ENCODE measurements around the gene BEAN1. TPM values are rescaled to one million over a fixed set of nuclear protein-coding genes. Genes with fewer than 3 reads are reported as not detected.

BEAN1 gene
- total RNA-seq, 1 experiment from 2014 or later, result 1.9 TPM

- Histone ChIP-seq H3K27me3 (ENCODE audit: low read length) (no peaks in the 10 kb centered on the region), H3K79me2 (ENCODE audit: low read length) (no peaks in the 10 kb centered on the region), H3K36me3 (ENCODE audit: low read depth, low read length) (no peaks in the 10 kb centered on the region), H3K9me3 (ENCODE audit: low read length) (no peaks in the 10 kb centered on the region), H2AFZ (ENCODE audit: low read length) (no peak overlapping the region), H3K27ac (ENCODE audit: low read length) (no peak overlapping the region), H3K4me1 (ENCODE audit: insufficient read depth, low read length) (no peaks in the 10 kb centered on the region), H3K9ac (ENCODE audit: low read length) (no peak overlapping the region), H3K9me2 (replicated peaks; ENCODE audit: low read length) (no peaks in the 10 kb centered on the region), H3F3A (ENCODE audit: low read length, unreplicated experiment) (no peaks in the 10 kb centered on the region), H3K4me2 (ENCODE audit: low read length) (no peak overlapping the region), H4K20me1 (ENCODE audit: low read length) (no peaks in the 10 kb centered on the region), H3K4me3 (ENCODE audit: low read length) (no peak overlapping the region)
- TF ChIP-seq EZH2phosphoT487 (IDR thresholded peaks at IDR 0.05; ENCODE audit: borderline replicate concordance, low read length) (no peak), CTCF (conservative IDR thresholded peaks at IDR 0.05; ENCODE audit: low read depth, low read length) (no peak), EZH2 (IDR thresholded peaks at IDR 0.05; ENCODE audit: low read length, unreplicated experiment) (no peak)
- ATAC-seq, result no peak
- intact Hi-C loops (cut with micrococcal nuclease), result no loop called here
- BruUV-seq (replicated peaks), result no TSS peak
- CTCF ChIA-PET, result no interaction called here
- POLR2A ChIA-PET (ENCODE audit: unreplicated experiment), result no interaction called here
- no peak for DNase-seq
Measured at GRCh38 chr16:66391726-66392670, 35.1 kb upstream of the BEAN1 start.

GRCh38 chr16:66395806-66396555 is 31.1 kb upstream of the BEAN1 start:
- ChIA-PET POLR2A (ENCODE audit: unreplicated experiment) (no interaction called here), CTCF (interaction anchor here (0.6 kb wide), 2 partner anchors 51 to 1374 kb away, joined by 3 read pairs; no protein-coding TSS in a partner anchor)
- no peak overlapping the region for H3K4me3 ChIP-seq (ENCODE audit: low read length)
- H3K9me2 ChIP-seq (replicated peaks; ENCODE audit: low read length), result no peaks in the 10 kb centered on the region
- no TSS peak for BruUV-seq (replicated peaks)
- no peak overlapping the region for H3K9ac ChIP-seq (ENCODE audit: low read length)
- no peak for ATAC-seq
- no peak overlapping the region for H3K27ac ChIP-seq (ENCODE audit: low read length)
- H2AFZ ChIP-seq (ENCODE audit: low read length), result no peak overlapping the region
- H3K4me1 ChIP-seq (ENCODE audit: insufficient read depth, low read length), result no peaks in the 10 kb centered on the region
- H3K79me2 ChIP-seq (ENCODE audit: low read length), result no peaks in the 10 kb centered on the region
- DNase-seq, result no peak
- no peak for TF ChIP-seq EZH2 (IDR thresholded peaks at IDR 0.05; ENCODE audit: low read length, unreplicated experiment)
- TF ChIP-seq CTCF (conservative IDR thresholded peaks at IDR 0.05; ENCODE audit: low read depth, low read length), result no peak
- TF ChIP-seq EZH2phosphoT487 (IDR thresholded peaks at IDR 0.05; ENCODE audit: borderline replicate concordance, low read length), result no peak
- no peak overlapping the region for H3K4me2 ChIP-seq (ENCODE audit: low read length)
- H3F3A ChIP-seq (ENCODE audit: low read length, unreplicated experiment), result no peaks in the 10 kb centered on the region
- no peaks in the 10 kb centered on the region for H3K9me3 ChIP-seq (ENCODE audit: low read length)
- intact Hi-C loops (cut with micrococcal nuclease), result no loop called here
- H3K36me3 ChIP-seq (ENCODE audit: low read depth, low read length), result no peaks in the 10 kb centered on the region
- no peaks in the 10 kb centered on the region for H4K20me1 ChIP-seq (ENCODE audit: low read length)
- no peaks in the 10 kb centered on the region for H3K27me3 ChIP-seq (ENCODE audit: low read length)

Measured in PC-3 (cell line).